Hepatocyte (in vitro differentiated cells): ENCODE data around the gene FAM78A. TPM values are rescaled to one million over a fixed set of nuclear protein-coding genes. Genes with fewer than 3 reads are reported as not detected.

Experiments used
- DNase-seq: peaks from one replicate; pipeline ENCODE4 v3.0.0-alpha.2; 2016; ENCODE audit warnings: low spot score
- H2AFZ ChIP-seq: fragments of 200-600 bp; sonication (generic); 2 replicates; pipeline ENCODE4 v1.6.0; 2016; ENCODE audit warnings: antibody characterized with exemption, mild to moderate bottlenecking
- H3K27ac ChIP-seq: fragments of 200-600 bp; sonication (generic); 2 replicates; pipeline ENCODE4 v1.5.1; 2016; ENCODE audit warnings: mild to moderate bottlenecking
- H3K27me3 ChIP-seq: fragments of 200-600 bp; sonication (generic); 2 replicates; pipeline ENCODE4 v1.6.1; 2016
- H3K36me3 ChIP-seq: fragments of 200-600 bp; sonication (generic); replicated peaks from 2 replicates; pipeline ENCODE4 v1.5.1; 2016; ENCODE audit warnings: low read depth; ENCODE audit not compliant: insufficient read depth
- H3K4me1 ChIP-seq: fragments of 200-600 bp; sonication (generic); 2 replicates; pipeline ENCODE4 v1.5.1; 2016; ENCODE audit warnings: mild to moderate bottlenecking, moderate library complexity; ENCODE audit not compliant: insufficient read depth
- H3K4me2 ChIP-seq: fragments of 200-600 bp; sonication (generic); 2 replicates; pipeline ENCODE4 v1.6.0; 2016
- H3K4me3 ChIP-seq: fragments of 200-600 bp; sonication (generic); 2 replicates; pipeline ENCODE4 v1.5.1; 2016; ENCODE audit warnings: mild to moderate bottlenecking
- H3K79me2 ChIP-seq: fragments of 200-600 bp; sonication (generic); 2 replicates; pipeline ENCODE4 v1.6.0; 2017; ENCODE audit warnings: mild to moderate bottlenecking
- H3K9me2 ChIP-seq: fragments of 200-600 bp; sonication (generic); replicated peaks from 2 replicates; pipeline ENCODE4 v1.6.0; 2017; ENCODE audit warnings: mild to moderate bottlenecking; ENCODE audit not compliant: insufficient read depth
- H3K9me3 ChIP-seq: fragments of 200-600 bp; sonication (generic); 2 replicates; pipeline ENCODE4 v1.5.1; 2016; ENCODE audit warnings: low read depth, mild to moderate bottlenecking
- H4K20me1 ChIP-seq: fragments of 200-600 bp; sonication (generic); 2 replicates; pipeline ENCODE4 v1.6.0; 2016; ENCODE audit warnings: mild to moderate bottlenecking; ENCODE audit not compliant: insufficient read depth, poor library complexity, severe bottlenecking
- CTCF ChIP-seq: fragments of 200-600 bp; sonication (generic); IDR thresholded peaks from 2 replicates; pipeline ENCODE4 v1.5.1; 2016; ENCODE audit warnings: antibody characterized with exemption, mild to moderate bottlenecking; ENCODE audit not compliant: poor library complexity
- EZH2 ChIP-seq: fragments of 200-600 bp; sonication (generic); IDR thresholded peaks from 2 replicates; pipeline ENCODE4 v1.6.1; 2016; ENCODE audit warnings: antibody characterized with exemption, mild to moderate bottlenecking, borderline replicate concordance
- EZH2phosphoT487 ChIP-seq: fragments of 200-600 bp; sonication (generic); IDR thresholded peaks from one replicate; pipeline ENCODE4 v1.6.1; 2018; ENCODE audit warnings: antibody characterized with exemption, mild to moderate bottlenecking, low read depth, moderate library complexity; ENCODE audit not compliant: unreplicated experiment, severe bottlenecking
- WGBS: methylation state at CpG from one replicate; pipeline ENCODE4 v1.1.6; 2016; ENCODE audit warnings: low lambda C conversion rate; ENCODE audit errors: missing lambda C conversion rate; 5-methylcytosine and 5-hydroxymethylcytosine counted together
- polyA plus RNA-seq: library from polyadenylated mRNA; unstranded; fragments of >200 nt; fragmentation: Nextera tagmentation; extraction: Ambion mirVana; gene quantifications from 2 replicates; pipeline ENCODE4 v1.2.1, GENCODE V29; 2016
- total RNA-seq: library from RNA; depleted of rRNA; stranded (reverse); fragments of >200 nt; gene quantifications from 2 replicates; pipeline ENCODE4 v1.2.3, GENCODE V29; 2014

The FAM78A gene
- total and polyA plus RNA-seq, 2 experiments from 2014 or later: 0.27 TPM; not detected in 1

DNA sequence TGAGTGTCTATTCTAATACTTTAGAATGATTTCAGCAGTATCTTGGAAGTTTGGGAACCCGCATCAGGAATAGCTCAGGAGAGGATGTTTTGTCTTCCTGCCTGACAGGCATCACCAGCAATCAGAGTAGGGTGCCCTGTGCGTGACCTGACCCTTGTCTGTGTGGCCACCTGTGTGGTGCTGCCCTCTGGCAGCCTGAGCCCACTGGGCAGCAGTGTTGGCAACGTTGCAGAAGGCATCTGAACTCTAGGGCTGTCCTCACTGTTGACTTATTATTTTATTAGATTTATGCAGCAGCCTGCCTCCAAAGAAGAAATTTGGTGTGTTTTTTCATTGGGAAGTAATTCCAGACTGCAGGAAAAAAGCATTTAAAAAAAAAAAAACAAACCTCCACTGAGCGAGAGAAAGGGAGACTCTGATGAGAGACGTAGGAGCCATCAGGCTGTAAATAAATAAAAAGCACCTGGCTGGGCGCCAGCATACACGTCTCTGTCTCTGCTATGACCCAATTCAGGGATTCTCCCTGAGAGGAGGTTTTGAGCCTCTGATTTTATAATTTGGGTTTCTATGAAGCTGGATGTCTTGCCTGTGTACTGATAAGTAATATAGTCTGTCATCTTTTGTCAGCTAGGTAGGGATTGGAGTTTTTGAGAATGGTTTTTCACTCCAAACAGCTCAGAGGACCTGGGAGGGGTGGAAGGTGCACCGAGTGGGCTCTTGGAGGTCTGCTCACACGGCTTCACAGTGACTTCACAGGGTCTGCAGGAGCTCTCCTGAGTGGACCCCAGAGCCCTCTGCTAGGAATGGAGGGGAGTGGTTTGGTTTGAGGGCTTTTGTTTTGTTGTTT lies 49.0 kb downstream of the FAM78A start:
- Histone ChIP-seq H3K9me3 (no peaks in the 10 kb centered on the region), H3K4me1 (peaks cover 12% of the 10 kb centered on the region), H3K4me2 (no peak overlapping the region), H3K27ac (no peak overlapping the region), H3K4me3 (no peak overlapping the region), H3K79me2 (no peaks in the 10 kb centered on the region), H3K9me2 (no peaks in the 10 kb centered on the region), H2AFZ (no peak overlapping the region), H4K20me1 (no peaks in the 10 kb centered on the region), H3K36me3 (no peaks in the 10 kb centered on the region), H3K27me3 (no peaks in the 10 kb centered on the region)
- 71% methylated on average over 9 of the region's 9 CpGs for WGBS
- no peak for TF ChIP-seq EZH2phosphoT487
- no peak for TF ChIP-seq CTCF
- TF ChIP-seq EZH2: no peak
- DNase-seq: peak; percentile 37

GRCh38 chr9:131226226-131226625 lies 50.1 kb downstream of the FAM78A start:
- Histone ChIP-seq H2AFZ (no peak overlapping the region), H3K4me2 (no peak overlapping the region), H3K27me3 (no peaks in the 10 kb centered on the region), H3K9me2 (no peaks in the 10 kb centered on the region), H3K79me2 (no peaks in the 10 kb centered on the region), H4K20me1 (no peaks in the 10 kb centered on the region), H3K36me3 (no peaks in the 10 kb centered on the region), H3K4me1 (peaks cover 12% of the 10 kb centered on the region), H3K9me3 (no peaks in the 10 kb centered on the region), H3K4me3 (no peak overlapping the region), H3K27ac (no peak overlapping the region)
- WGBS: 89% methylated on average over 3 of the region's 3 CpGs
- no peak for TF ChIP-seq EZH2phosphoT487
- no peak for TF ChIP-seq EZH2
- no peak for TF ChIP-seq CTCF
- no peak for DNase-seq

GRCh38 chr9:131222460-131222859 lies 53.9 kb downstream of the FAM78A start:
- 94% methylated on average over 6 of the region's 6 CpGs for WGBS
- Histone ChIP-seq H3K9me2 (no peaks in the 10 kb centered on the region), H3K4me2 (no peak overlapping the region), H3K79me2 (no peaks in the 10 kb centered on the region), H3K4me1 (peaks cover 8% of the 10 kb centered on the region), H2AFZ (no peak overlapping the region), H4K20me1 (no peaks in the 10 kb centered on the region), H3K27me3 (no peaks in the 10 kb centered on the region), H3K36me3 (no peaks in the 10 kb centered on the region), H3K9me3 (no peaks in the 10 kb centered on the region), H3K4me3 (no peak overlapping the region), H3K27ac (no peak overlapping the region)
- TF ChIP-seq CTCF (no peak), EZH2 (no peak), EZH2phosphoT487 (no peak)
- no peak for DNase-seq
